GM23248 (cell line): Measurements from ENCODE around the gene NR3C2.

Source experiments
- EZH2 ChIP-seq: fragments of 200-600 bp; sonication (generic); IDR thresholded peaks from 2 replicates; pipeline ENCODE4 v1.6.1; 2018; ENCODE audit warnings: antibody characterized with exemption, mild to moderate bottlenecking; ENCODE audit not compliant: insufficient read depth, poor library complexity, severe bottlenecking
- EZH2phosphoT487 ChIP-seq: fragments of 200-600 bp; sonication (generic); IDR thresholded peaks from 2 replicates; pipeline ENCODE4 v1.6.1; 2018; ENCODE audit warnings: antibody characterized with exemption, moderate library complexity, mild to moderate bottlenecking, low read depth; ENCODE audit not compliant: insufficient read depth

DNA sequence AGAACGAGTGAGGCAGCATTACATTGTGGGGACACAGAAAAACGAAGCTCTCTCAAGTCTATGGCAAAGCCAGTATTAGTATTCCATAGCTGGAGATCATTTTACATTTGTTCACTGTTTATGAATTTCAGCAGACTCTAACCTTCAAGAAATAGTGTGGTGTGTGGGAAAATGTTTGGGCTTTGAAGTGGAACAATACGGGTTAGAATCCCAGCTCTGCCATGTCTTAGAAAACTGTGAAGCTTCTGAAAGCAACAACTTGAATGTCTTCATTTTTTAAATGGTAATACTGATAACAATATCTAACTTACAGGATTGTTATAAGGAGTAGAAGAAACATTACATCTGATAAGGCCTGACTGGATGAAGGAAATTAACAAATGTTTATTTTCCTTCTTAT lies 217.7 kb downstream of the NR3C2 start:
- TF ChIP-seq EZH2 (no peak), EZH2phosphoT487 (no peak)
